IPS-18c (cell line): ENCODE results near the gene SH3GLB2.
A peak's percentile ranks its signal among the peaks of the same experiment; 100 is the strongest.
"Not testable (repeated sequence)": the region's sequence is repeated elsewhere in the genome, so short reads cannot be mapped to it uniquely, and the experiment has no call there.

Source experiments
- H3K4me3 ChIP-seq: 2 replicates; pipeline ENCODE4 v1.7.0; 2013; ENCODE audit warnings: low read depth, mild to moderate bottlenecking, low read length, moderate library complexity; ENCODE audit not compliant: insufficient read depth
- H3K9me3 ChIP-seq: one replicate; pipeline ENCODE4 v1.6.1; 2013; ENCODE audit warnings: mild to moderate bottlenecking, low read length, moderate library complexity; ENCODE audit not compliant: control insufficient read depth, insufficient read depth

Gene SH3GLB2

DNA sequence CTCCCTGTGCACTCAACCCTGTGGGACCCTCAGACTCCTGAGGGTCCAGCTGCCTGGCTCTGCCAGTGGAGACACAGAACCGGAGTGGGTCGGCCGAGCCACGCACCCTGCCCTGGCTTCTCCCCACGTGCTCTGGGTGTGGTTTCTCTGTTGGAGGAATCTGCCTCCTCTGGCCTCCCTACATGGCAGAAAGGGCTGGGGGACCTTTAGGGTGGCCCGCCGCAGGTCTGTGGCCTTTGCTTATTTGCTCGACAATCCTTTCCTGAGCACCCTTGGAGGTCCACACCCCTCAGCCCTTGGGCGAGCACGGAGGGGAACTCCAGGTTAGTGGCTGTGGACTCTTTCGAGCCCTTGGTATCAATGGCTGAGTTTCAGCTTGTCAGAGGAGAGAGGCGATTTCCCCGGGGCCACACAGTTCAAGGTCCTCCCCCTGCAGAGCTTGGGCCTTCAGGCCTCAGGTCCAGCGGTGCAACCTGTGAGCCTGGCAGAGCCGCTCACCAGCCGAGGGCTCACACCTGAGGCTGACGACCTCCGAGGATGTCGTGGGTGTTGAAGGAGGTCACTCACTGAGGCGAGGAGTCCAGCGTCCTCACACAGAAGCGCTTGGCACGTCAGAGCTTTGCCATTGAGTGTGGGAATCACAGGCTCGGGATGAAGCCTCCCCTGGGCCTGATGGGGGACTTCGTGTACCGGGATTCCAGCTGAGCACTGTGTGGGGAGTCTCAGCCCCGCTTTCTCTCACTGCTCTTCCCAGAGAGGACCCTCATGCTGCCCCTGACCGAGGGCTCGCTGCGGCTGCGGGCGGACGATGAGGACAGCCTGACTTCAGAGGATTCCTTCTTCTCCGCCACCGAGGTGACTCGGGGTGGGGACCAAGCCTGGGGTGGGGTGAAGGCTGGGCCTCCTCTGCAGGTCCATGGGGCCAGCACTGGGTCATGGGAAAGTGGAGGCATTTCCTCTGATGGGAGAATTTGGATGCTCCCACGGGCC is 32.0 kb upstream of the SH3GLB2 start:
- H3K4me3 ChIP-seq = no peak overlapping the region
- no peaks in the 10 kb centered on the region for H3K9me3 ChIP-seq

DNA sequence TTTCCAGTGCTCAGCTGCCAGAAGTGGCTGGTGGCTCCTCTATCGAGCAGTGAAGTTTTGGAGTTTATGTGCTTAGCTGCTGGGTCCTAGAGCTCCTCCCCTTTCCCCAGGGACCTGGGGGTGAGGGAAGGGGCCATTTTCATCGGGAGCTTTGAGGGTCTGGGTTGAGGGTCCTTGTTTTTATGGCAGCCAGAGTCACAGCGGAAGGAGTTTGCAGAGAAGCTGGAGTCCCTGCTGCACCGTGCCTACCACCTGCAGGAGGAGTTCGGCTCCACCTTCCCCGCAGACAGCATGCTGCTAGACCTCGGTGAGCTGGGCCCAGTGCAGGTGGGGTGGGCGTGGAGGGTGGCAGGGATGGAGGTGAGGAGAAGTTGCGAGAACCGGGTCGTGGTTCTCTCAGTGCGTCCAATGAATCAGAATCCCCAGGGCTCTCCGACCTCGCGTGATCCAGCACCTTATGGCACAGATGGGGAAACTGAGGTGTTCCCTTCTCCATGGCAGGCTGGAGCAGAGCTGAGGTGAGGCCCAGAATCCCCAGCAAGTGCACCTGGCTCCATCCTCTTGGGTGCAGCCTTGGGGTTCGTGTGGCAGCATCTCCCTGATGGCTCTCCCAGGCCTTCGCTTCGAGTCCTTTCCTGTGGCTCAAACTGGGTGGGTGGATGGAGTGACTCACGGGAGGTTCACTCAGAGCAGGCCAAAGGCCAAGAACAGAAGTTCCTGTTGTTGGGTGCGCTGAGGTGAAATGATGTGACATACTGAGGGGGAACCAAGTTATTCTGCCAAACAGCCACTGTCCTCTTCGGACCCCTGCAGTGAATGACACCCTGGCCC is 31.0 kb upstream of the SH3GLB2 start:
- Histone ChIP-seq H3K4me3 (no peak overlapping the region), H3K9me3 (no peaks in the 10 kb centered on the region)

DNA sequence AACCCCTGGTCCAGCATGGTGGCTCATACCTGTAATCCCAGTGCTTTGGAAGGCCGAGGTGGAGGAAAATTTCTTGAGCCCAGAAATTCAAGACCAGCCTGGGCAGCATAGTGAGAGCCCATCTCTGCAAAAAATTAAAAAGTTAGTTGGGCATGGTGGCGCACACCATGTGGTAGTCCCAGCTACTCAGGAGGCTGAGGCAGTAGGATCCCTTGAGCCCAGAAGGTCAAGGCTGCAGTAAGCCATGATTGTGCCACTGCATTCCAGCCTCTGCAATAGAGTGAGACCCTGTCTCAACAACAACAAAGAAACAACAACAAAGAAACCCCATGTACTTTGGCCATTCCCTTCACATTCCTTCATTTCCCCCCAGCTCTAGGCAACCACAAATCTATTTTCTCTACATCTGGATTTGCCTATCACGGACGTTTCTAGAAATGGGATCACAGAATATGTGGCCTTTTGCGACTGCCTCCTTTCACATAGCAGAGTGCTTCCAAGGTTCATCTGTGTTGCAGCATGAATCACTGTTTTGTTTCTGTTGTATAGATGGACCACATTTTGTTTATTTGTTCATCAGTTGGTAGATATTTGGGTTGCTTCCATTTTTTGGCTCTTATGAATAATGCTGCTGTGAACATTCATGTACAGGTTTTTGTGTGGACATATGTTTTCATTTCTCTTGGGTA is 26.2 kb upstream of the SH3GLB2 start:
- Histone ChIP-seq H3K4me3 (no peak overlapping the region), H3K9me3 (no peaks in the 10 kb centered on the region)

DNA sequence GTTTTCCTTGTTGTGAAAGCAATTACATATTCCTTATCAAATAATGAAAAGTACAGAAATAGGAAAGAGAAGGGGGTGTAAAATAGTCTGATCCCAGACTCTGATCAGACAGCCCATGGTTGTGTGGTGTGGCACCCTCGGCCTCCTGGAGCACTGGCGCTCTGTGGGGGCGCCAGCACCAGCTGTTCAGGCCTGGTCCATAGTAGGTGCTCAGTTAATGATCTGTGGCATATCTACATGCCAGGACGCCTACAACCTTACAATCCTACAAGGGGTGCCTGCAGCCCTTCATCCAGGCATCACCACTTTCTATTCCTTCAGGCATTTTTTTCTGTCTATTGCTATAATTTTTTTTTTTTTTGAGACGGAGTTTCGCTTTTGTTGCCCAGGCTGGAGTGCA is 24.9 kb upstream of the SH3GLB2 start:
- Histone ChIP-seq H3K4me3 (no peak overlapping the region), H3K9me3 (no peaks in the 10 kb centered on the region)

DNA sequence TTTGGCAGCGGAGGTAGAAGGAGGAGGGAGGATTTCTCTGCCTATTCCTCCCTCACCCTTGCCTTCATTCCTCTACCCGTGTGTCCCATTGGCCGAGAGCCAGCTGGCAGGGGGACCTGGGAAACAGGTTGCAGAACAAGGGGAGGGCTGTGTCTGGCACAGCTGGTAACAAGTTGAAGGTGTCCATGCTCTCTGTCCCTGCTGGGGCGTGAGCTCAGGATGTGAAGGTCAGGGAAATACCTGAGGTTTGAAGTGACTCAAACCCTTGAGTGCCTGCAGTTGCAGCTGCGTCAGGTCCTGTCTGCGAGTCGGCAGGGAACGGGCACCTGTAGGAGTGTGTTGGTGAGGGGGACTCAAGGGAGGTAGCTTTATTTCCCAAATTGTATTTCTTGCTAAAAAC is 24.5 kb upstream of the SH3GLB2 start:
- Histone ChIP-seq H3K4me3 (no peak overlapping the region), H3K9me3 (no peaks in the 10 kb centered on the region)

DNA sequence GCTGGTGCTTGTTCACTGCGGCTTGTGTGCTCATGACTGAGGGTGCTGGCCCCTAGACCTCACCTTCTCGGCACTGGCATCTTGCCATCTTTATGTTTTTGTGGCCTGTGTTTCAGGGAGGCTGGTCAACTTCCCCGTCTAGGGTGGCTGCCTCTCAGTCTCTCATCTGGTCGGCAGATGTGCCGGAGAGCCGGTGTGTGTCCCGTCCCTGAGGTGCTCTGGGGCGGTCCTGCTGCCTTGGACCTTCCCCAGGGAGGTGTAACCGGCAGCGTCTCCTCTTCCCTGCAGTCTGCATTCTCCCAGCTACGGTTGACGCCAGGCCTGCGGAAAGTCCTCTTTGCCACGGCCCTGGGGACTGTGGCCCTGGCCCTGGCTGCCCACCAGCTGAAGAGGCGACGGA is 13.9 kb upstream of the SH3GLB2 start:
- Histone ChIP-seq H3K4me3 (no peak overlapping the region), H3K9me3 (no peaks in the 10 kb centered on the region)

DNA sequence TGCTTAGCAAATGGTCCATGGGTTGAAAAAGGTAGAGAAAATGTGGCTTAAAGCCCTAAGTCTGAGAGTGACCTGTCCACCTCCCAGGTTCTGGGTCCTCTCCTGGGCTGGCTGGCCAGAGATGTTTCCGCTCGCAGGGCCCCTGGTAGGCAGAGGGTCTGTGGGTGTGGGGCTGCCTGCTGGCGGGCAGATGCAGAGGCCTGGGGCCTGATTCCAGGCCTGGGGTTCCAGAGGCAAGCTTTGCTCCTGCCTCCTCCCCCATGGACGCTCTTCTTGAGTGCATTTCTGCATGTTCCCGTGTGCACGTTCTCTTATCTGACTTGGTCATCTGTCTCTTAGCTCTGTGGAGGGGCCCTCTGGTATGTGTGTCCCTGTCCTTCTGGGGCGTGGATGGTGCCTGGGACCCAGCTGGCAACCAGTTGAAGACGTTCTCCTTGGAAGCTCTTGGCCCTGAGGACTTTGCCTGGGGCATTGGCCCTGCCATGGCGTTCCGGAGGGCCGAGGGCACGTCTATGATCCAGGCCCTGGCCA is 12.0 kb upstream of the SH3GLB2 start:
- H3K9me3 ChIP-seq = no peaks in the 10 kb centered on the region
- no peak overlapping the region for H3K4me3 ChIP-seq

DNA sequence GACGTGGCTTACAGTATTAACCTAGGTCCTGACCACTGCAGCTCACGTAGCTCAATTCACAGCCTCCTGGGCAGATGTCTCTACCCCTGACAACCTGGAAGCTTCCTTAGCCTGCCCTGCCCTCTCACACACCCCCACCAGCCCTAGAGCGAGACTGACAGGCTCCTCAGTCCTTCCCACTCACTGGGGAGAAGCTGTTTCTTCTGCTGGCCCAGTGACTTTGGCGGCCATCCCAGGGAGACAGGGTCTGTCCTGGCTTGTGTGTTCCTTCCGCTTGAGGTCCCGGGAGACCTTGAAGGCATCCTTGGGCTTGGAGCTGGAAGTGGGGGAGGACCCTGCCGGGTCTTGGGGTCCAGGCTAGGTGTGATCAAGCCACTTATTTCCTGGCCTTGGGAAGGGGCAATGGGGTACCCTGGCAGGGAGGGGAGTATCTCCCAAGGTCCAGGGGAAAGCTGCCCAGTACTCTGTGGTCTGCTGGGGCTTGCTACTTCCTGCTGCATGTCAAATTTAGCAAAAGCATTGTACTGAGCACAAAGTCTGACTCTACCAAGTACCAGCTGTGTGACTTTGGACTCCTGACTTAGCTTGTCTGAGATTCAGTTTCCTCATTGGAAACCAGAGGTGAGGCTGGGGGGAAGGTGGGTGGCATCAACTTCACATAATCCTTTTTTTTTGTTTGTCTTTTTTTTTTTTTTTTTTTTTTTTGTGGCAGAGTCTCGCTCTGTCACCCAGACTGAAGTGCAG is 10.2 kb upstream of the SH3GLB2 start:
- H3K4me3 ChIP-seq = no peak overlapping the region; the same call in 1 of the 2 replicates
- no peaks in the 10 kb centered on the region for H3K9me3 ChIP-seq

DNA sequence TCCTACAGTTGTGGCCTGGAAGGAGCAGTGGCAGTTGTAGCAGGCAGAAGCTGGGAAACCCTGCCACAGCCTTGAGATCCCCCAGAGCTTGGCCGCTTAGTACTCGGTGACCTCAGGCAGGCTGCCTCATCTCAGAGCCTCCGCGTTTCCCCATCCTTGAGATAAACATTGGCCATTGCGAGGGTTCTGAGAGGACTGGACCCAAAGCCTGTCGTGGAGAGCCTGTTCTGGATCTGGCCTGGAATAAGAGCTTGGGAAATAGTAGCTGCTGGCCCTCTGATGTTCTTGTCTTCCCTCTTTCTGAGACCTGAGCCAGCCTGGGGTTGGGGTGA is 9.6 kb upstream of the SH3GLB2 start:
- H3K4me3 ChIP-seq = peak overlapping the region; percentile 83; the same call in 1 of the 2 replicates
- H3K9me3 ChIP-seq = no peaks in the 10 kb centered on the region

DNA sequence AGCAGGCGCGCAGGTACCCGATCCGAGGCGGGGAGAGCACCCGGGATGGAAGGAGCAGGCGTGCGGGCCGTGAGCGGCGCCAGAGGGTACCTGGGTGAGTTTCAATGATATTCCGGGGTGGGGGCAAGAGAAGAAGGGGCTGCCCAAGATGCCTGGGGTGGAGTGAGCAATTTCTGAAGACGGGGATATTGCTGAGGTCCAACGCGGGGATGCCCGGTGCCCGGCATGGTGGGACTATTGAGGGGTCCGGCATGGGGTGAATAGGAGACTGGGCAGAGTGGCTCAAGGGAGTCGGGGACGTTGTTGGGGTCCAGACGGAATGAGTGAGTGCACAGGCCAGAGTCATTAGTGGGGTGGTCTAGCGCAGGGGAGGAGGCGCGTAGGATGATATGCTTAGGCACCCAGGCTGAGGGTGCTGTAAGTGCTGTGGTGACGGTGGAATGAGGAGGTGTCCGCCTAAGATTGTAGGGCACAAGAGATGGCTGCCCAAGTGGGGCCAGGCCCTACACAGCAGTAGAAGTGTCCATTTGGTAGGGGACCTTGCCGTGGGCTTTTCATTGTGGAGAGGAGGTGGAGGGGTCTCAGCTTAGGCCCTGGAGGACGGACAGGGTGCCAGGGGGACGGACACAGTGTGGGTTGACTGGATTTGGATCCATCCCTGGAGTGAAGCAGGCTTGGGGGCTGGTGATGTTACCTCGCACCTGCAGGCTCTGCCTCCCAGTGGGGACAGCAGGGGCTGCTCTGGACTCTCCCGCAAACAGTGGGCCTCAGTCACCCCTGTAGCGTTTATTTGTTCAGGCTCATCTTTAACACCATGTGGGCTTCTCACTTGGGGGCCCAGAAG is 9.0 kb upstream of the SH3GLB2 start:
- H3K9me3 ChIP-seq = no peaks in the 10 kb centered on the region

DNA sequence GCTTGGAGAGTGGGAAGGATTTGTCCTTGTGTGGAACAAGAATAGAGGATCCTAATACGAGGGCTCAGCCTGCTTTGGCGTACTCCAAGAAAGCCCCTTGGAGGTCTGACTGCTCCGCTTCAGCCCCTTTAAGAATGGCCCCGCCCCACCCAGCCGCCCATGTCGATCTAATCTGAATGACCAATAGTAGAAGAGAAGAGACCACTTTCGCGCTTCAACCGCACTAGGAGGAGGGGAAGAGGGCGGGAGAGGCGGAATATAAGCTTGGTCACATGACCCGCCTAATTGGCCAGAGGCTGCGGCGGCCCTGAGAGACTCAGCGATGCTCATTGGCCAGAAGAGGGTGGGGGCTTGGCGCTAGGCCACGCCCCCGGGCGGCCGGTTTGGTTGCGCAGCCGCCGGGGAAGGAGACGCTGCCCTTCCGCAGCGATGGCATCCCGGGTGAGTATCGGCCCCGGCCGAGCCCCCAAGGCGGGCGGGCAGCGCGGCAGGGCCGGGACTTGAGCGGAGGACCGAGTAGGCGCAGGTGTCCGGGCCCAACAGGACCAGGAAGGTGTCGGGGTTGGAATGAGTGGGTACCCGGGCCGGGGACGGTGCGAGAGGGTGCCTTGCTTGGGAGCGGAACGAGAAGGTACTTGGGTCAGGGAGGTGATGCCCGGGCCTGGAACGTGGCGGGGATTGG is 8.3 kb upstream of the SH3GLB2 start, which contains the start of gene MIGA2:
TSS of gene MIGA2 (plus strand) at position 386 of the 682 bp plus-strand sequence. CDS start 3,969 bp downstream, outside the sequence.
- peak within 1 kb of the TSS; percentile 83 for H3K4me3 ChIP-seq
- no peaks in the 10 kb centered on the region for H3K9me3 ChIP-seq

More for the DNA sequence above, 9.0 kb upstream of the SH3GLB2 start:
- peak overlapping the region; percentile 83 for H3K4me3 ChIP-seq

DNA sequence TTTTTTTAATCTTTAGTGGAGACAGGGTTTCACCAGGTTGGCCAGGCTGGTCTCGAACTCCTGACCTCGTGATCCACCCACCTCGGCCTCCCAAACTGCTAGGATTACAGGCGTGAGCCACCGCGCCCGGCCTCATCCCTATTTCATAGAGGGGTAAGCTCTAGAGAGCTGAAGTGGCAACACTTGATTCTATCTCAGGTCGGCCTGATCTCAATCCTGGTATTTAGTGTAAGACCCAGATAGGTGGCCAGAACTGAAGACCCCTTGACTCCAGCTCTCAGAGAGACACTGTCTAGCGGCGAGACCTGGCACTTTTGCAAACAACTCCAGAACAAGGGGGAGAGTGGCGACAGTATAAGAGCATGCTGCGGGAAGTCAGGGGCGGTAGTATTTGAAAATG is 7.7 kb upstream of the SH3GLB2 start:
- H3K9me3 ChIP-seq = not testable (repeated sequence)
- H3K4me3 ChIP-seq = peak overlapping the region; percentile 28; the same call in 1 of the 2 replicates

DNA sequence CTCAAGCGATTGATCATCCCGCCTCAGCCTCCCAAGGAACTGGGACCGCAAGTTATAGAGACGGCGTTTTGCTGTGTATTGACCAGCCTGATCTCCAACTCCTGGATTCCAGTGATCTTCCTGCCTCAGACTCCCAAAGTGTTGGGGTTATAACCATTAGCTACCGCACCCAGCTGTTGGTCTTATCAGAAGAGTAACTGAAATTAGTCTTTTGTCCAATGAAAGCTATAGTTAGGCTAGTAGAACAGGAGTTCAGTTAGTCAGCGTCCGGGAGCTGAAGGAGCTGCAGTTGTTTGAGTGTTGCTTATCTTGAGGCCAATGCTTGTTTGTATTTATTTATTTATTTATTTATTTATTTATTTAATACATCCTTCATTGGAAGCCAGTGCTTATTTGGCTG is 5.1 kb upstream of the SH3GLB2 start:
- H3K4me3 ChIP-seq = no peak overlapping the region
- H3K9me3 ChIP-seq = no peaks in the 10 kb centered on the region

DNA sequence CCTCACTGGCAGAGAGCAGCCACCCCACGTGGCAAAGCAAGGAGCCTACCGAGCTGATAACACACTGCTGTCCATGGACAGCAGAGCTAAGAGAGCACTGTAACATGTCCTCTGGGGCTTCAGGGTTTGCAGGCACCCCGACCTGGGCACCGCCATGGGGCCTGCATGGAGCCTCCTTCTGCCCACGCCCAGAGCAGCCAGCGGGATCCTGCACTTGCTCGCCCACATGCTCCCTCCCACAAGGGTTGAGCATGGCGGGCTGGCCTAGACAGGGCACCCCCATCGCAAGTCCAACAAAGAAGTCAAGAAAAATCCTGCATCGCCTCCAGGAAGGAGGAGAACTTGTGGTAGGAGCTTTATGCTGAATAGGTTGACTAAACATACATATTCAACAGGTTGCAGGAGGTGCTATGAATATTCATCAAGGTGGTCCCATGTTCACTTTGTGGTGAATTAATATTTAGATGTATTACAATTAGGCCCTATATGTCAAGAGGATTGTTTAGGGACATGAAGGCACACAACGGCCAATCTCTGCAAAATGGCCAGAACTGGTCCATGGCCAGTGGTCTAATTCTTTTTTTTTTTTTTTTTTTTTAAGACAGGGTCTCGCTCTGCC is 4.5 kb upstream of the SH3GLB2 start:
- no peaks in the 10 kb centered on the region for H3K9me3 ChIP-seq
- H3K4me3 ChIP-seq = no peak overlapping the region

DNA sequence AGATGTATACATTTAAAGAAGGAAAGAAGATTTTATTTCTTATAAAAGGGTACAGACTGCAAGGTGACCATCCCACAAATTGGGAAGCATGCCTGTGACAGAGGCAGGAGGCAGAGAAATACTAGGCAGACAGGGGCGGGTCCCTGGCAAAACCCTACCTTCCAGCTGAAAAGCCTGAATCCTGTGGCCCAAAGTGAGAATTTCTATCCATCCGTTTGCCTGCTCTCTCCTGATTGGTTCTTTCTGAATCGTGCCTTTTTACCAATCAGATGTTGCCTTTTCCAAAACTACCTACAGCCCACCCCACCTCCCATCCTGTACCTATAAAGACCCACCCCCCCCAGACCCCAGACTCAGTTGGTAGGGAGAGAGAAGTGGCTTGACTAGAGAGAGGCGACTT is 3.4 kb upstream of the SH3GLB2 start:
- H3K9me3 ChIP-seq = no peaks in the 10 kb centered on the region
- H3K4me3 ChIP-seq = no peak overlapping the region
